Myocyte (in vitro differentiated cells): ENCODE measurements around the gene TMEM163. TPM values are rescaled to one million over a fixed set of nuclear protein-coding genes. Genes with fewer than 3 reads are reported as not detected.

Source experiments
- DNase-seq: peaks from one replicate; pipeline ENCODE4 v3.0.0-alpha.2; 2012; ENCODE audit warnings: low read depth
- total RNA-seq: library from RNA; depleted of rRNA; stranded (reverse); fragments of >200 nt; gene quantifications from 2 replicates; pipeline ENCODE4 v1.2.3, GENCODE V29; 2014

TMEM163 gene
- total RNA-seq, 1 donor from 2014 or later: not detected

DNA sequence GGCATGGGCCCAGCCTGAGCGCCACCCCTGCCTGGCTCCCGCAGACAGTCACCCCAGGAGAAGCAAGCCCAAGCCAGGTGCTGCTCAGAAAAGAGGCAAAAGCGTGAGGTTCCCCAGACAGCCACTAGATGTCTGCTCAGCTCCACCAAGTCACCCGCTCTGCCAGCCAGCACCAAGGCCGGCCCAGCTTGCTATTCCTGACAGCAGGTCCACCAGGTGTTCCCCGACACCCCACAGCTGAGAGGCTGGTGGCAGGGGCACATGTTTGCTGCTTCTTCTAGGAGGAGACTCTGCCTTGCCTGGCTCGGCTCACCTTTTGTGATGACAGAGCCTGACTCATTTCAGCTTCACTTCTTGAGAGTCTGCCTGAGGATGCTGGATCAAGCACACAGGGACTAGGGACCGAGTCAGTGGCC is 258.2 kb downstream of the TMEM163 start:
- peak; percentile 53 for DNase-seq

DNA sequence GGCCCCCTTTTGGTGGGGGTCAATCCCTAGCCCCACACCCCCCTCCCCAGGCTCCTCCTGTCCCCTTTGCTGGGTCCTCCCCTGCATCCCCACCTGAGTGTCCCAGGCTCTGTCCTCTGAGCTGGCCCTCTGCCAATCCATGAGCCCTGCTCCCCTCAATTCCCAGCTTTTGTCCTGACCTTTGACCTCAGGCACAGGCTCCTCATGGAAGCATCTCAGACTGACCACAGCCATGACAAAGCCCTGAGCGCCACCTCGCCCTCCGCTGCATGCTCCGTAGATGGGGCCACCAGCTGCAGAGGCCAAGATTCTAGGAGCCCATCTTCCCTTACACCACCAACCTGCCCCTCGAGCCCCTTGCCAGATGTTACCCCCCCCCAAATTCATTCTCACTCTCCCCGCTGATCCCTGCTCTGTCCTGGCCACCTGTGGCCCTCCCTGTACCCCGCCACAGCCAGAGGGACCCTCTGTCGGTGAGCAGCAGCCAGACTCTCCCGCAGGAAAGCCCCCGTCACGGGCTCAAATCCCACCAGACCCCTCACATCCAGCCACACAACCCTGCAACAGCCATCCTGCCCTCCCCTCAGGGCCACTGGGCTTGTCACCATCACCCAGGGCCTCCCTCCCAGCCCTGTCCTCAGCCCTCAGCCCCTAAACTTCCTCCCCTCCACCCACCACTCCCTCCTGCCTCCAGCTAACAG is 258.9 kb downstream of the TMEM163 start:
- DNase-seq: no peak

DNA sequence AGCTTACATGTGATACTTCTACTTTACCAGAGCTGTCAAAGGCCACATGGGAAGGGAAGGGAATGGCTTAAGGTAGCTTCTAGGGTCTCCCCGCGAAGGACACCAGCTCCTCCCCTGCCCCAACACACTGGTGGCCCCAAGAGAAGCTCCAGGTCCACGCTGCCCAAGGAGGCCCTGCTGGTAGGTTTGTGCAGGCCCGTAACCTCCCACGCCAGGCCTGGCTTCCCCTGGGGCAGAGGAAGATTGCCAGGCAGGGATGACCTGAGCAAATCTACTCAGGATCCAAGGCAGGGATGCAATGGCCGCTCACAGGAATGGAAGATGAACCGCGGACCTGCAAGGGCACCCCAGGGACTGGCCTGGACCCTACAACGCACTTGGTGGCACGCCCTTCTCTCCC is 259.9 kb downstream of the TMEM163 start:
- no peak for DNase-seq

DNA sequence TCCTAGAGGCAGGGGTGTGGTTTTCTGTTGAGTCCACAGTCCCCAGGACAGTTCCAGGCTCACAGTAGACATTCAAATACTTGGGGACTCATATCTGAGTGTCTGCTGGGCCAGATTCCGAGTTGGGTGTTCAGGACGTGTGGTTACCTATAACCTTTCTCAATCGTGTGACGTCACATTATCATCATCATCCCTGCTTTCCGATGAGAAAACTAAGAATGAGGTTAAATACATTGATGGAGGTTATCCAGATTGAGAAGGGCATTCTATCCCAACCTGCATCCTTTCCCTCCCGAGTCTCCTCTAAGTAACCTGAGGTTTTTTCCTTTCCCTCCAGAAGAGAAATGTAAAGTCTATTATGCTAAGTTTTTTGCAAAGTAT is 260.3 kb downstream of the TMEM163 start:
- DNase-seq: no peak

DNA sequence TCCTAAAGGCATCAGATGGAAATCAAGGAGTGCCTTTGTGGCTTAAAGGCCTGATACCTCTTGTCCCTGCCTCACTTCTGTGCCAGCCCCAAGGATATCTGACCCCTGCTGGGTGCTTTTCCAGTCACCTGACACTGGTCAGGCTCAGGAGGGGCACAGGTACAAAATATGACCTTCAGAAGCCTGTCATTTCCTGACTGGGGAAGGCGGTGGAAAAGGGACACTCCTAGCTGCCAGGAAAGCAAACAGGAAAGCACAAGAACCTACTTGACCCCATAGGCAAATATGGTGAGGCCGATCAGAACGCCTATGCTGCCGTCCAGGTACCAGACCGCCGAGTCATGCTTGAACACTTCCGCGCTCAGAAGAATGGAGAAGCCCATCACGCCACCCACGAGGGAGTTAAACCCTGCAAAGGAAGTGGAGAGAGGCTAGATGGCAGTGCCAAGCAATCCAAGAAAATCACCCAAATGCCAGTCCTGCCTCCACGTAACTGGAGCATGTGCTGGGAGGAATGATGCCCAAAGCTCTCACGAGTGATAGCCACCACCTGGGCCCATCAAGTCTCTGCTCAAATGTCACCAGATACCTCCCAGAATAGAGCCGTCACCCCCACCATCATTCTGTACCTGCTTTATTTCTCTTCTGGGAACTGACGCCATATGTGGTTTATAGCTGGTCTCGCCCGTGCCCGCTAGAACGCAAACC is 260.9 kb downstream of the TMEM163 start:
- DNase-seq: no peak

DNA sequence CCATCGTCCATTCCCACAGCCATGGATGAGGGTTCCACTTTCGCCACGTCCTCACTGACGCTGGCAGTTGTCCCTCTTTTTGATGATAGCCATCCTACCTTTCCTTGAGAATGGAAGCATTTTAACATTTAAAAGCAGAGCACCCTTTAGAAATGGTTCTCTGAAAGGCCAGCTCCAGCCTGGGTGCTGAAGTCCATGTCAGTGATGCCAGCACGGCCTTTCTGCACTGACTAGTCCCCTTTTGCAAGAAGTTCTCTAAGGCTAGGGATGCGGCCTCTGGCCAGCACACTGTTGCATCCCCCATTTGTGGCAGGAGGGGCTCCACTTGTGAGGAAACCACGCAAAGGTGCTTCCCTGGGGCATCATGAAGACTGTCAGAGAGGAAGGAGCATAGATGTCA is 261.4 kb downstream of the TMEM163 start:
- DNase-seq: no peak

DNA sequence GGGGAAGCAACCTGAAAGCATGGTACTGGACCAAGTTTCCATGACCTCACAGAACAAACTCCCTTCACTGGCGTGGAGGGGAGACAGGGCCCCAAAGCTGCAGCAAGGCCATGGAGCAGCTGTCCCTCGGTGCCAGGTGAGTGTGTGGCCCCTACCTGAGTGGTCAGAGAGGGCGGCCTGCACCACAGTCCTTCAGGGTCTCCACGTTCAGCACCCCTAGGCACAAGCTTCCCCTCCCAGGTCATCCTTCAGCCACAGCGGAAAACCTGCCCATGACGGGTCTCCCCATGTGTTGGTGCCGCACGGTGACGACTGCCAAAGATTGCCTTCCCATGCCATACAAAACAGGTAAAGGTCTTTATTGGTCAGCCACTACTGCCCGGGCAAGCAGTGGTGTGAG is 263.4 kb downstream of the TMEM163 start:
- DNase-seq: no peak

DNA sequence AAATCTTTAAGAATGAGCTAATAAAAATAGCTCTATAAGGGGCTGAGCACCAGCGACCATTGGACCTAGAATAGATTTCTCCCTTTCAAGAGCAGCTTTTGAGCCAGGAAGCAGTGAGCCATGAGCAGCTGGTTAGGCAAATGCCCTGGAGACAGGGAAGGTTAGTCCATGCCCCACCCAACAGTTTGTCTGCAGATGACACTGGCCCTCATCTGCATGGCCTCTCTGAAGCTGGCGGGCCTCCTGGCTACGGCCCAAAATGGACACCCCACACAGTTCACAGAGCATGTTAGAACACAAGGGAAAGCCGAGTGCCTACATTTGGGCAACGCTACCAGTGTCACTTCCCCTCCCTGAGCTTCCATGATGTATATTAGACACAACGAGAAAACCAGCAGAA is 263.9 kb downstream of the TMEM163 start:
- DNase-seq: no peak

DNA sequence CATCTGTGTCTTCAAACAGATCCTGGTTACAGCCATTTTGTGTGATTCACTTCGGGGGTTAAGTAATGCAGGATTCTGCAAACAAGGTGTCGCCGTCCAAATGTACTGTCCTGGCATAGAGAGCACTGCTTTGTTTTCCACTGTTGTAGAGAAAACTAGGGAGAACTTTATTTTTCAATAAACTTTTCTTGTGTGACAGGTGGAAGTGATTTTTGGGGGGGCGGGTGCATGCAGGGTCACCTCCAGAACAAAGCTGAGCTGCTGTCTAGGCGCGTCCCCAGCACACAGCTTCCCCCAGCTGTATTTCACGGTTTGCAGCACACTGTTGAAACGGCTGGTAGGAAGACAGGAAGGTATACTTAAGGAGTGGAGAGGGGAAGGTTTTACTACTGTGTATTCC is 264.4 kb downstream of the TMEM163 start:
- DNase-seq: no peak

DNA sequence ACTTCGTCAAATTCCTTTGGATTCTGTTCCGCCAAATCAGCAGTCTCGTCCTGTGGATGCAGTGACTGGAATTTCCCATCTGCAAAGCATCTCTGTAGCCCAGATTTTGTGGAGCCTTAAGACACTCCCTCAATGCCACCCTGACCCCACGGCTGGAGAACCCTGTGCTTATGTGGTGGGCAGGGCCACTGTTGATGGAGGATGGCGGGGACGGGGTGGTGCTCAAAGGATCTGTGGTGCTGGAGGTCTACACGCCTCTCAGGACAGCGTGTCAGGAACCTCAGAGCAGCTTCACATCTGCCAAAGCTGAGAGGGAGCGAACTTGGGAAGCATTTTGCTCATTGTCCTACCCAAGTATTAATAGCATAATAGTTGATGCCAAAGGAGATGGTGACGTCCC is 264.8 kb downstream of the TMEM163 start:
- DNase-seq: no peak

DNA sequence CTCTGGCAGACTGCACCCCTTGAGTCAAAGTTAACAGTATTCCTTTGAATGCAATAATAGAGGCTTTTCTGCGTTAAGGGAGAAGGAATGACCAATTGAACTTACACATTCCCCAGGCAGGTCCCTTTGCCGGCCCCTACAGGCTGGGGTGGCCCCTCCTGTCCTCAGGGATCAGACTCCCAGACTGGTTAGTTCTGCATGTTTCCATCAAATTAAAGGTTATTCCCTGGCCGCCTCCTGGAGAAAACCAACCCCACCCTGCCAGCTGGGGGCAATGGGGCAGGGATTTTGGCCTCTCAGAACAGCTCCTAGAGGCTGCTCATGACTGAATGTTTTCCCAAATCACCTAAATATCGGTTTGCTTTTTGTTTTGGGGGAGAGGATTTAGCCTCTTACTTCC is 265.3 kb downstream of the TMEM163 start:
- DNase-seq: no peak

GRCh38 chr2:134452042-134452733 is 266.6 kb downstream of the TMEM163 start:
- DNase-seq: no peak

GRCh38 chr2:134451347-134451630 is 267.5 kb downstream of the TMEM163 start:
- DNase-seq: no peak

DNA sequence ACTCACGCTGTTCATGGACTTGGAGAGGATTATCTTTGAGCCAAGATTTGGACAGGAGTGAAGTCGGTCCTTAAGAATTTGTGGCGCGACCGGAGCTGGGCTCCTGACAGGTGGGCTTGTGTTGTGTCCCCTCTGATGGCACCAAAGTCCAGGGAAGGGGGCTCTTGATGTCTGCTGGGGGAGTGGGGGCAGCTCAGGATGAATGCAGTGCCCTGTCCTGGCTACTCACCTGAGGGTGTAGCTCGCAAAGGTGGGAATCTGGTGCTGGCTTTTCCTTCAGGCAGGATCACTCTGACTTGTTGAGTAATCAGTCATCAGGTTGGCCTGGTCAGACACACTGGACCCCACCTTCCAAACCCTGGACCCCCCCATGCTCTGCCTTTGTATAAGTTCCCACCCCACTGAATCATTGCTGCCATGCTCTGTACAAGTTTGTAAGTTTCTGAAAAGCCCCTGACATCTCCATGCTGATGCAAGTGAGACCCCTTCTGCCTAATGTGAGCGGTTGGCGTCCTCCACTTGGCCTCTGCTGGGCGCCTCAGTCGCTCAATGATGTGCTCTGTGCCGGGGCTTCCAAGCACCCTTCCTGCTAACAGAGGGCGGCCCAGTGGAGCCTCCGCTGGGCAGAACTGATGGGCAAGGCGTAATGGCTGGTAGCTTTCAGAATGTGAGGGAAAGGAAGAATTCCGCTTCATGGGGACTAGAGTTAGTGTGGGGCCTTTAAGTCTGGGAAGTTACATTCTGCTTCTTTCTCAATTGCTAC is 268.9 kb downstream of the TMEM163 start:
- no peak for DNase-seq

GRCh38 chr2:134449157-134449556 is 269.6 kb downstream of the TMEM163 start:
- DNase-seq: no peak

GRCh38 chr2:134448650-134449049 is 270.1 kb downstream of the TMEM163 start:
- DNase-seq: no peak

DNA sequence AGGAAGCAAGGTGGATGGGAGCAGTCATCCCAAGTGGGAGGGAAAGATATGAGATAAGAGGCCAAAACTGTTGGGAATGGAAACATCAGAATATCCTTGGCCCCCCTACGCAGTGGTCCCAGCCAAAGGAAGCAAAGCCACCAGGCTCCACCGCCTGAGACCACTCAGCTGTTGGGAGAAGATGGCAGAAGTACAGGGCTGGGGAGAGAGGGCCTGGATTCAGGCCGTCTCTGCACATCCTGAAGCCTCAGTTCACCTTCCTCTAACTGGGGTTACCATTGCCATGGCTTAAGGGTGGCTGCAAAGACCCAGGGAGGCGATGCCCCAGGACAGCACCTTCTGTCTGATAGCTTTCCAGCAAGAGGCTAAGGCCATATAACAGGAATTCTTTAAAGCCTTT is 271.1 kb downstream of the TMEM163 start:
- no peak for DNase-seq

- peak; percentile 65 for DNase-seq
Observed at GRCh38 chr2:134446383-134447017, 272.3 kb downstream of the TMEM163 start.

DNA sequence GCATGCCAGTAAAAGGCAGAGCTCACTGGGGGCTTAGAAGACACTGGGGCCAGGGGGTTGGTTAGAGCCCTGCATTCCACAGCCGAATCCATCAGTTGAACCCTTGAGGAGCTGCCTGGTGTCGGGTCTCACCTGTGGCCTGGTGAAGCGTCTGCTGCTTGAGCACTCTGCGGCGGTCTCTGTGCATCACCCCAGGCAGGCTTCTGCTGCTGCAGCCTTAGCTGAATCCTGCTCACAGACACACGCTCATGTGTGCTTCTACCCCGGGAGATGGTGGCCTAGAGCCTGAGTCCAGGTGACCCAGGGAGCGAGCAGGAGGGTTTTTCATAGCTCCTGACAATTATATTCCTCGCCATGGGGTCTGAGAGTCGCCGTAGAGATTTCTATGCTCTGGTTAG is 272.8 kb downstream of the TMEM163 start:
- DNase-seq: no peak

DNA sequence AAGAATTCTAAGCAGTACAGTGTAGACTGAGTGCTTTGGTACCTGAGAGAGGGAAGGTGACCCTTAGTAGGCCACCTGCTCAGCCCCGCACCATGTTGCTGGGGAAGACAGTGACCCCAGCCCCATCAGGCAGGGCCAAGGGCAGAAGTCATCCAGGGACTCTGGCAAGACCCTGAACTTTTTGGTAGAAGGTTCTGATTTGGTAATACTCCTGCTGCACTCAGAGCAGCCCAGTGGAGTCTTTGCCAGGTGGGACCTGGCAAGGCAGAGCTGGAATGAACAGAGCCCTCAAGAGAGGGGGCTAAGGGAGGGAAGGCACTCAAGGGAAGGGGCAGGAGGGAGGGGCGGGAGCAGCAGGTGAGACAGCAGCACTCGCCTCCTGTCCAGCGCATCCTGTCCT is 273.7 kb downstream of the TMEM163 start:
- DNase-seq: no peak

DNA sequence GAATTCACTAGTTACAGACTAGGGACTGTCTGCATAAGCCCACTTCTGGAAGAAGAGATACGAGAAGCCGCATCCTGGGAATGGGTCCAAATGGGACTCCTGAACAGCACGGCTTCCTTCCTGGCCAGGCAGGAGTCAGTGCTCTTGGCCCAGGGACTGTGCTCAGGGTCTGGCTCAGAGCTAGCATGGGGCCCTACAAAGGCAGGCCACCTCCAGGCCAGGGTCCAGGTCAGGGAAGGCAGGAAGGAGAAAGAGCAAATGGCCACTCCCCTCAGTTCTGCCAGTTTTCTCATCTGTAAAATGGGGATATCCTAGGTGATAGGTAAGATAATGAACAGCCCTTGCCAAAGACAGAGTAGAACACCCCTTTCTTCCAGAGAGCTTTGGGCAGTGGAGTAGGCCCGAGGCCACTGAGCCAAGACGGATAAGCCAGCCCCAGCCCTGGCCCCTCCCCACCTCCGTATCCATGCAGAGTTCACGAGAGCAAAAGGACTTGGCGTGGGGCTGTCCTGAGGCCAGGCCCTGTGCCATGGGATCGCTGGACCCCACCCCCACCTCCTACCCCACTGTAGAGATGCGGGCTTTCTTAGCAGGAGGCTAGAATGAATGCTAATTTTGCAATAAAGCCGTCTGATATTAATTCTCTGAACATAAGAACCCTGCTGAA is 274.9 kb downstream of the TMEM163 start:
- DNase-seq: no peak
